ENCODE measurements around the gene CYP2C8. TPM values are rescaled to one million over a fixed set of nuclear protein-coding genes. Genes with fewer than 3 reads are reported as not detected.
"Not testable (repeated sequence)": the region's sequence is repeated elsewhere in the genome, so short reads cannot be mapped to it uniquely, and the experiment has no call there.

CYP2C8 gene
- total RNA-seq: under 1 TPM in 4 of 5 donors, not detected in 1; 0.40 to 0.76 (median 0.61) TPM
- 0.18 TPM for total RNA-seq (2013)
- total RNA-seq: 0 to 0.44 (median 0.06) reads per million in 29 experiments

DNA sequence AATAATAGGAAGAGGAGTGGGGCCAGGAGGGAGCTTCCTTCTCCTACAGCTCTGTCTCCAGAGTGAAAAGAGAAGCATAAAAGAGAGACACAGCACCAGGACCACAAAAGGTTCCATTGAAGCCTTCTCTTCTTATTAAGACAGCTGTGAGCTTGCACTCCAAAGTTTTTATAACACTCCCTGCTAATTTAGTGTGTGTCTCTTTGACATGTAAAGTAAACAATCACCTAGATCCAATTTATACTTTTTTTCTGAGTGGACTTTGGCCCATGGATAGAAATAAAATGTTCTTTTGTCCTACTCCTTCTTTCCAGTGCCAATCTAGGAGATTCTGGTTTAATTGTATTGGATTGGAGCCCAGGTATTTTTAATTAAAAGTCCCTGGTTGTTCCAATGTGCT is at the start of gene CYP2C8:
CYP2C8 (minus strand) TSS at position 212 of the 400 bp plus-strand sequence; CDS start at position 117, 95 bp downstream.
- H3K4me1 Mint-ChIP-seq: no peaks in the 10 kb centered on the region
- no peak within 1 kb of the TSS for H3K4me3 ChIP-seq (ENCODE audit: control insufficient read depth in 1 of 2, extremely low read depth in 1 of 2, low read length in 1 of 2)
- H3K9me3 ChIP-seq: no peaks in the 10 kb centered on the region
- no peaks in the 10 kb centered on the region for H3K27me3 ChIP-seq (replicated peaks in 1 of 2; ENCODE audit: control insufficient read depth in 2 of 2, extremely low read depth in 1 of 2, insufficient read depth in 2 of 2, low read length in 1 of 2)
- no peaks in the 10 kb centered on the region for H3K36me3 ChIP-seq (ENCODE audit: control insufficient read depth in 2 of 2, extremely low read depth in 1 of 2, insufficient read depth in 1 of 2, low read length in 1 of 2)
- peaks cover 0 to 2% (median 0%) of the 10 kb centered on the region in 3 donors for H3K9me3 Mint-ChIP-seq
- no peak within 1 kb of the TSS for H3K27ac ChIP-seq (ENCODE audit: low read length)
- H3K4me3 Mint-ChIP-seq: no peak within 1 kb of the TSS
- H3K27me3 Mint-ChIP-seq: no peaks in the 10 kb centered on the region
- no peak for ATAC-seq (replicated peaks in 1 of 4)
- H3K27ac Mint-ChIP-seq: no peak within 1 kb of the TSS
- no peaks in the 10 kb centered on the region for H3K4me1 ChIP-seq (ENCODE audit: control insufficient read depth in 1 of 2, extremely low read depth in 1 of 2, insufficient read depth in 2 of 2, low read length in 2 of 2)
- H3K36me3 Mint-ChIP-seq: no peaks in the 10 kb centered on the region
- POLR2A ChIA-PET: no interaction called here
- no peak for DNase-seq
- CTCF ChIA-PET: no interaction called here

DNA sequence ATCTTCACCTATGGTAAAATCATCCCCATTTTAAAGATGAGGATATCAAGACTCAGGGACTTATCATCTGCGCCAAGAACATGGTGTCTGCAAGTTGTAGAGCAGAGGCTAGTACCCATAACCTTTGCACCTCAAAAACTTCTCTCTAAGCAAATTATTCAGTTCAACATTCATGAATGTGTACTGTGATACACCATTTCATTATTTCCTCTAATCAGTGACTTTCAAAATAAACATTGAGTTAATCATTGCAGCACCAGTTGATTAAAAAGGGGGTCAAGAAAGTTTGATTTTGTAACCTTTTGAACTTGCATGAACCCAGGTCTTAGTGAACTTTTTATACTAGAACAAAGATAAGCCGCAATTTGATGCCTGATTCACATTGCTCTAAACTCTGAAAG is 47.6 kb upstream of the CYP2C8 start:
- Mint-ChIP-seq H3K27ac (no peak overlapping the region), H3K4me3 (no peak overlapping the region), H3K9me3 (peaks cover 20 to 32% (median 29%) of the 10 kb centered on the region in 3 donors), H3K4me1 (no peaks in the 10 kb centered on the region), H3K36me3 (no peaks in the 10 kb centered on the region), H3K27me3 (peaks cover 2 to 3% of the 10 kb centered on the region in 2 donors)
- CTCF ChIA-PET: no interaction called here
- no peak overlapping the region for H3K27ac ChIP-seq (ENCODE audit: low read length)
- H3K9me3 ChIP-seq: no peaks in the 10 kb centered on the region
- no peaks in the 10 kb centered on the region for H3K36me3 ChIP-seq (ENCODE audit: control insufficient read depth in 2 of 2, extremely low read depth in 1 of 2, insufficient read depth in 1 of 2, low read length in 1 of 2)
- DNase-seq (no peak), ATAC-seq (replicated peaks in 1 of 4) (no peak)
- no peaks in the 10 kb centered on the region for H3K4me1 ChIP-seq (ENCODE audit: control insufficient read depth in 1 of 2, extremely low read depth in 1 of 2, insufficient read depth in 2 of 2, low read length in 2 of 2)
- no peaks in the 10 kb centered on the region for H3K27me3 ChIP-seq (replicated peaks in 1 of 2; ENCODE audit: control insufficient read depth in 2 of 2, extremely low read depth in 1 of 2, insufficient read depth in 2 of 2, low read length in 1 of 2)
- H3K4me3 ChIP-seq (ENCODE audit: control insufficient read depth in 1 of 2, extremely low read depth in 1 of 2, low read length in 1 of 2): no peak overlapping the region
- 14% methylated on average over 1 of the region's 2 CpGs for WGBS (ENCODE audit: insufficient coverage)
- POLR2A ChIA-PET: no interaction called here

DNA sequence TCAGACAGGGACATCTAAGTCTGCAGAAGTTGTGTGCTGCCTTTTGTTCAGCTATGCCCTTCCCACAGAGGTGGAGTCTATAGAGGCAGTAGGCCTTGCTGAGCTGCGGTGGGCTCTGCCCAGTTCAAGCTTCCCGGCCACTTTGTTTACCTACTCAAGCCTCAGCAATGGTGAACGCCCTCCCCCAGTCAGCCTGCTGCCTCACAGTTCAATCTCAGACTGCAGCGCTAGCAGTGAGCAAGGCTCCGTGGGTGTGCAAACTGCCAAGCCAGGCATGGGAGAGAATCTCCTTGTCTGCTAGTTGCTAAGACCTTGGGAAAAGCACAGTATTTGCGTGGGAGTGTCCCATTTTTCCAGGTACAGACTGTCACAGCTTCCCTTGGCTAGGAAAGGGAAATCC is 41.5 kb upstream of the CYP2C8 start:
- not testable (repeated sequence) for H3K27me3 Mint-ChIP-seq
- WGBS (ENCODE audit: insufficient coverage): 83% methylated on average over 2 of the region's 6 CpGs

DNA sequence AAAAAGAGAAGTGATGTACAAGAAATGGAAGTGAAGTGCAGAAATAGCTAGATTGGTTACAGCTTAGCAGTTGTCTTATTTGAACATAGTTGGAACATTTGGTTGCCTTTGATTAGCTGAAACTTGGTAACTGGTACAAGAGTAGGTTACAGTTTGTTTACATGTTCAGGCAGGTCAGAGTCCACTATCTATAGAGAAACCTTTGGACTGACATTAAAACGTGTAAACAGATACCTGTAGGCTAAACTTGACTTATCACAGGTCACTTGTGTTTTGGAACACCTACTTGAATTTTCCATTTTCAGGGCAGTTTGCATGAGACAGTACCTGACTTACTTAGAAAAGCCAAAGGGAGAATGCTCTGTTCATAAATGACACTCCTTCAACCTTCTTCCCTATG is 28.5 kb upstream of the CYP2C8 start:
- Mint-ChIP-seq H3K36me3 (no peaks in the 10 kb centered on the region), H3K27me3 (no peaks in the 10 kb centered on the region), H3K4me3 (no peak overlapping the region), H3K27ac (no peak overlapping the region), H3K9me3 (peaks cover 2 to 4% (median 4%) of the 10 kb centered on the region in 3 donors), H3K4me1 (no peaks in the 10 kb centered on the region)
- DNase-seq (no peak), ATAC-seq (replicated peaks in 1 of 4) (no peak)
- Histone ChIP-seq H3K4me3 (ENCODE audit: control insufficient read depth in 1 of 2, extremely low read depth in 1 of 2, low read length in 1 of 2) (no peak overlapping the region), H3K36me3 (ENCODE audit: control insufficient read depth in 2 of 2, extremely low read depth in 1 of 2, insufficient read depth in 1 of 2, low read length in 1 of 2) (no peaks in the 10 kb centered on the region), H3K4me1 (ENCODE audit: control insufficient read depth in 1 of 2, extremely low read depth in 1 of 2, insufficient read depth in 2 of 2, low read length in 2 of 2) (no peaks in the 10 kb centered on the region), H3K27ac (ENCODE audit: low read length) (no peak overlapping the region), H3K9me3 (no peaks in the 10 kb centered on the region), H3K27me3 (replicated peaks in 1 of 2; ENCODE audit: control insufficient read depth in 2 of 2, extremely low read depth in 1 of 2, insufficient read depth in 2 of 2, low read length in 1 of 2) (no peaks in the 10 kb centered on the region)
- 63% methylated on average over 1 of the region's 1 CpG for WGBS (ENCODE audit: insufficient coverage)
- ChIA-PET POLR2A (no interaction called here), CTCF (no interaction called here)

More for the DNA sequence above, 41.5 kb upstream of the CYP2C8 start:
- H3K4me1 ChIP-seq (ENCODE audit: control insufficient read depth in 1 of 2, extremely low read depth in 1 of 2, insufficient read depth in 2 of 2, low read length in 2 of 2); H3K27ac ChIP-seq (ENCODE audit: low read length); H3K36me3 Mint-ChIP-seq; POLR2A ChIA-PET; H3K9me3 ChIP-seq; H3K27me3 ChIP-seq (replicated peaks in 1 of 2; ENCODE audit: control insufficient read depth in 2 of 2, extremely low read depth in 1 of 2, insufficient read depth in 2 of 2, low read length in 1 of 2); ATAC-seq (replicated peaks in 1 of 4); DNase-seq; H3K4me3 Mint-ChIP-seq; H3K27ac Mint-ChIP-seq; H3K36me3 ChIP-seq (ENCODE audit: control insufficient read depth in 2 of 2, extremely low read depth in 1 of 2, insufficient read depth in 1 of 2, low read length in 1 of 2); CTCF ChIA-PET; H3K4me1 Mint-ChIP-seq; H3K4me3 ChIP-seq (ENCODE audit: control insufficient read depth in 1 of 2, extremely low read depth in 1 of 2, low read length in 1 of 2): not testable (repeated sequence)
- peaks cover 7 to 16% (median 10%) of the 10 kb centered on the region in 3 donors for H3K9me3 Mint-ChIP-seq

DNA sequence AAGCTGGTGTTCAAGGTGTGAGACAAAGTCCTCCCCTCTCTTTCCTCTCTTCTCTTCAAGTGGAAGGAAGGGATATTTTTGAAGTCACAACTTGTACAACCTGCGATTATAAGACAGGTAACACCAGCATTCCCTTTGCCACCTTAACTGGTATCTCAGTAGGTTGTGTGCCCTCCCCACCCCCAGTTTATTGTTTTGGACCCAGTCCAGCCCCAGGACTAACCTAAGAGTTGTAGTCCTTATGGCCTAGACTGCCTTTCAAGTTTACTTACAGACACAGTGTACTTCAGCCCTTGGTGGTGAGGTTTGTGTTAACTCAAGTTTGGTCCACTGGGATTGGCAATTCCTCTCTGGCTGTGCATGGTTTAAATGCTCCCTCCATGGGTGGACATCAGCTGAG is 26.8 kb upstream of the CYP2C8 start:
- Mint-ChIP-seq H3K9me3 (peaks cover 2 to 4% (median 4%) of the 10 kb centered on the region in 3 donors), H3K27ac (no peak overlapping the region), H3K27me3 (no peaks in the 10 kb centered on the region), H3K36me3 (no peaks in the 10 kb centered on the region), H3K4me3 (no peak overlapping the region), H3K4me1 (no peaks in the 10 kb centered on the region)
- ChIA-PET POLR2A (no interaction called here), CTCF (no interaction called here)
- Histone ChIP-seq H3K4me1 (ENCODE audit: control insufficient read depth in 1 of 2, extremely low read depth in 1 of 2, insufficient read depth in 2 of 2, low read length in 2 of 2) (no peaks in the 10 kb centered on the region), H3K9me3 (no peaks in the 10 kb centered on the region), H3K4me3 (ENCODE audit: control insufficient read depth in 1 of 2, extremely low read depth in 1 of 2, low read length in 1 of 2) (no peak overlapping the region), H3K27me3 (replicated peaks in 1 of 2; ENCODE audit: control insufficient read depth in 2 of 2, extremely low read depth in 1 of 2, insufficient read depth in 2 of 2, low read length in 1 of 2) (no peaks in the 10 kb centered on the region), H3K27ac (ENCODE audit: low read length) (no peak overlapping the region), H3K36me3 (ENCODE audit: control insufficient read depth in 2 of 2, extremely low read depth in 1 of 2, insufficient read depth in 1 of 2, low read length in 1 of 2) (no peaks in the 10 kb centered on the region)
- DNase-seq (no peak), ATAC-seq (replicated peaks in 1 of 4) (no peak)
- no CpG with 5 or more reads among the region's 1 CpG for WGBS (ENCODE audit: insufficient coverage)

DNA sequence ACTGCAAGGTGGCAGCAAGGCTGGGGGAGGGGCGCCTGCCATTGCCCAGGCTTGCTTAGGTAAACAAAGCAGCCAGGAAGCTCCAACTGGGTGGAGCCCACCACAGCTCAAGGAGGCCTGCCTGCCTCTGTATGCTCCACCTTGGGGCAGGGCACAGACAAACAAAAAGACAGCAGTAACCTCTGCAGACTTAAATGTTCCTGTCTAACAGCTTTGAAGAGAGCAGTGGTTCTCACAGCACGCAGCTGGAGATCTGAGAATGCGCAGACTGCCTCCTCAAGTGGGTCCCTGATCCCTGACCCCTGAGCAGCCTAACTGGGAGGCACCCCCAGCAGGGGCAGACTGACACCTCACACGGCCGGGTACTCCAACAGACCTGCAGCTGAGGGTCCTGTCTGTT is 10.3 kb upstream of the CYP2C8 start:
- H3K4me1 ChIP-seq (ENCODE audit: control insufficient read depth in 1 of 2, extremely low read depth in 1 of 2, insufficient read depth in 2 of 2, low read length in 2 of 2); H3K9me3 Mint-ChIP-seq; DNase-seq; H3K9me3 ChIP-seq; ATAC-seq (replicated peaks in 1 of 4); H3K27me3 Mint-ChIP-seq; H3K36me3 ChIP-seq (ENCODE audit: control insufficient read depth in 2 of 2, extremely low read depth in 1 of 2, insufficient read depth in 1 of 2, low read length in 1 of 2); H3K36me3 Mint-ChIP-seq; H3K27ac Mint-ChIP-seq; H3K4me3 Mint-ChIP-seq; CTCF ChIA-PET; POLR2A ChIA-PET; H3K4me1 Mint-ChIP-seq; H3K27ac ChIP-seq (ENCODE audit: low read length); H3K4me3 ChIP-seq (ENCODE audit: control insufficient read depth in 1 of 2, extremely low read depth in 1 of 2, low read length in 1 of 2); H3K27me3 ChIP-seq (replicated peaks in 1 of 2; ENCODE audit: control insufficient read depth in 2 of 2, extremely low read depth in 1 of 2, insufficient read depth in 2 of 2, low read length in 1 of 2): not testable (repeated sequence)
- no CpG with 5 or more reads among the region's 5 CpGs for WGBS (ENCODE audit: insufficient coverage)

DNA sequence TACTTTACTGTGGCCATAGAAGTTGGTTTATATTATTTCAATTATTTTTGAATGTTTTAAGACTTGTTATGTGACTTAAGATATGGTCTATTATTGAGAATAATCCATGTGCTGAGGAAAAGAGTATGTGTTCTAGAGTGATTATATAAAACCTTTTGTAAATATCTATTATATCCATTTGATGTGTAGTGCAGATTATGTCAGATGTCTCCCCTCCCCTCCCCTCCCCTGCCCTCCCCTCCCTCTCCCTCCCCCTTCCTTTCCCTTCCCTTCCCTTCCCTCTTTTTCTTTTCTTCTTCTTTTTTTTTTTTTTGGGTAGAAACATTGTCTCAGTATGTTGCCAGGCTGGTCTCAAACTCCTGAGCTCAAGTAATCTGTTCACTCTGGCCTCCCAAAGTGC is 8.3 kb upstream of the CYP2C8 start:
- H3K9me3 Mint-ChIP-seq: peaks cover 0 to 2% (median 0%) of the 10 kb centered on the region in 3 donors
- Histone ChIP-seq H3K27ac (ENCODE audit: low read length) (no peak overlapping the region), H3K4me1 (ENCODE audit: control insufficient read depth in 1 of 2, extremely low read depth in 1 of 2, insufficient read depth in 2 of 2, low read length in 2 of 2) (no peaks in the 10 kb centered on the region), H3K27me3 (replicated peaks in 1 of 2; ENCODE audit: control insufficient read depth in 2 of 2, extremely low read depth in 1 of 2, insufficient read depth in 2 of 2, low read length in 1 of 2) (no peaks in the 10 kb centered on the region), H3K9me3 (no peaks in the 10 kb centered on the region), H3K4me3 (ENCODE audit: control insufficient read depth in 1 of 2, extremely low read depth in 1 of 2, low read length in 1 of 2) (no peak overlapping the region), H3K36me3 (ENCODE audit: control insufficient read depth in 2 of 2, extremely low read depth in 1 of 2, insufficient read depth in 1 of 2, low read length in 1 of 2) (no peaks in the 10 kb centered on the region)
- H3K27me3 Mint-ChIP-seq: no peaks in the 10 kb centered on the region
- DNase-seq (no peak), ATAC-seq (replicated peaks in 1 of 4) (no peak)
- H3K27ac Mint-ChIP-seq: no peak overlapping the region
- H3K4me3 Mint-ChIP-seq: no peak overlapping the region
- H3K4me1 Mint-ChIP-seq: no peaks in the 10 kb centered on the region
- H3K36me3 Mint-ChIP-seq: no peaks in the 10 kb centered on the region
- ChIA-PET POLR2A (no interaction called here), CTCF (interaction anchor here in 1 of 2 donors (0.6 kb wide), 1 partner anchor 63 kb away, joined by 4 read pairs; no protein-coding TSS in a partner anchor)
